SJSA1 (cell line): ENCODE results near the gene EMP3. TPM values are rescaled to one million over a fixed set of nuclear protein-coding genes. Genes with fewer than 3 reads are reported as not detected.
A peak's percentile ranks its signal among the peaks of the same experiment; 100 is the strongest.
"Not testable (repeated sequence)": the region's sequence is repeated elsewhere in the genome, so short reads cannot be mapped to it uniquely, and the experiment has no call there.

ENCODE experiments used
- DNase-seq, 2 experiments: peaks; one replicate each; pipeline ENCODE4 v3.0.0-alpha.2; 2015 to 2020; ENCODE audit warnings: low spot score in 2 of 2, low read depth in 1 of 2
- H3K27ac ChIP-seq: fragments of 250-450 bp; sonication (Bioruptor Pico); 2 replicates; pipeline ENCODE4 v1.5.1; 2020; ENCODE audit warnings: mild to moderate bottlenecking, moderate library complexity
- H3K27me3 ChIP-seq: fragments of 250-450 bp; sonication (Bioruptor Pico); replicated peaks from 2 replicates; pipeline ENCODE4 v1.5.1; 2020; ENCODE audit warnings: mild to moderate bottlenecking, moderate library complexity
- H3K36me3 ChIP-seq: fragments of 250-450 bp; sonication (Bioruptor Pico); 2 replicates; pipeline ENCODE4 v1.5.1; 2020; ENCODE audit warnings: mild to moderate bottlenecking
- H3K4me1 ChIP-seq: fragments of 250-450 bp; sonication (Bioruptor Pico); replicated peaks from 2 replicates; pipeline ENCODE4 v1.6.1; 2021; ENCODE audit warnings: mild to moderate bottlenecking
- H3K4me3 ChIP-seq: fragments of 250-450 bp; sonication (Bioruptor Pico); 2 replicates; pipeline ENCODE4 v1.5.1; 2020; ENCODE audit warnings: mild to moderate bottlenecking
- H3K9me3 ChIP-seq: fragments of 250-450 bp; sonication (Bioruptor Pico); replicated peaks from 2 replicates; pipeline ENCODE4 v1.5.1; 2020; ENCODE audit warnings: mild to moderate bottlenecking
- total RNA-seq: library from RNA; depleted of rRNA; stranded (reverse); fragments of >200 nt; shearing (Covaris generic); gene quantifications from 2 replicates; pipeline ENCODE4 v1.2.3, GENCODE V29; 2014; rRNA removed

Gene EMP3
- total RNA-seq, result 43.8 and 62.2 TPM in 2 replicates

- peaks cover 54% of the 10 kb centered on the region for H3K4me1 ChIP-seq
- DNase-seq, result peak; percentile 87 to 94
- peak within 1 kb of the TSS; percentile 49 for H3K4me3 ChIP-seq
- no peaks in the 10 kb centered on the region for H3K9me3 ChIP-seq
- no peaks in the 10 kb centered on the region for H3K27me3 ChIP-seq
- H3K27ac ChIP-seq, result peak within 1 kb of the TSS; percentile 94
- peaks cover 41% of the 10 kb centered on the region for H3K36me3 ChIP-seq
Measured at GRCh38 chr19:48325265-48325910, at the start of gene EMP3. Gene EMP3, plus strand, starts transcription at chr19:48325552. Its CDS starts 1,293 bp downstream, at chr19:48326845.

- Histone ChIP-seq H3K36me3 (no peaks in the 10 kb centered on the region), H3K4me1 (peaks cover 9% of the 10 kb centered on the region)
Measured at GRCh38 chr19:48279747-48280146, 45.6 kb upstream of the EMP3 start.

GRCh38 chr19:48283908-48284307, 41.4 kb upstream of the EMP3 start:
- H3K9me3 ChIP-seq, result peaks cover 6% of the 10 kb centered on the region; the same call in 1 of the 2 replicates
- H3K4me3 ChIP-seq, result no peak overlapping the region
- H3K4me1 ChIP-seq, result peaks cover 9% of the 10 kb centered on the region
- DNase-seq, result peak in 1 of 2 experiments; percentile 17
- peak overlapping the region; percentile 51 for H3K27ac ChIP-seq
- no peaks in the 10 kb centered on the region for H3K27me3 ChIP-seq
- H3K36me3 ChIP-seq, result no peaks in the 10 kb centered on the region

More at GRCh38 chr19:48279747-48280146, 45.6 kb upstream of the EMP3 start:
- no peak overlapping the region for H3K27ac ChIP-seq
- H3K27me3 ChIP-seq, result no peaks in the 10 kb centered on the region
- DNase-seq, result no peak
- H3K4me3 ChIP-seq, result no peak overlapping the region
- H3K9me3 ChIP-seq, result peaks cover 6% of the 10 kb centered on the region; the same call in 1 of the 2 replicates

- Histone ChIP-seq H3K9me3 (peaks cover 6% of the 10 kb centered on the region; the same call in 1 of the 2 replicates), H3K4me3 (no peak overlapping the region), H3K27ac (no peak overlapping the region), H3K36me3 (no peaks in the 10 kb centered on the region), H3K4me1 (peaks cover 9% of the 10 kb centered on the region), H3K27me3 (no peaks in the 10 kb centered on the region)
- DNase-seq, result no peak
Measured at GRCh38 chr19:48284896-48285295, 40.5 kb upstream of the EMP3 start.

GRCh38 chr19:48287748-48288147, 37.6 kb upstream of the EMP3 start:
- DNase-seq, result no peak
- H3K36me3 ChIP-seq, result no peaks in the 10 kb centered on the region
- H3K27me3 ChIP-seq, result no peaks in the 10 kb centered on the region
- H3K27ac ChIP-seq, result no peak overlapping the region
- H3K9me3 ChIP-seq, result peaks cover 6% of the 10 kb centered on the region; the same call in 1 of the 2 replicates
- H3K4me3 ChIP-seq, result no peak overlapping the region
- peaks cover 16% of the 10 kb centered on the region for H3K4me1 ChIP-seq

GRCh38 chr19:48290401-48290770, 35.0 kb upstream of the EMP3 start:
- H3K4me3 ChIP-seq, result no peak overlapping the region
- no peaks in the 10 kb centered on the region for H3K9me3 ChIP-seq
- H3K4me1 ChIP-seq, result peaks cover 11% of the 10 kb centered on the region
- H3K36me3 ChIP-seq, result no peaks in the 10 kb centered on the region
- no peak overlapping the region for H3K27ac ChIP-seq
- no peaks in the 10 kb centered on the region for H3K27me3 ChIP-seq
- DNase-seq, result peak; percentile 39 to 64

GRCh38 chr19:48290771-48291488, 34.4 kb upstream of the EMP3 start:
- peak; percentile 68 to 75 for DNase-seq
- no peaks in the 10 kb centered on the region for H3K9me3 ChIP-seq
- H3K4me3 ChIP-seq, result peak overlapping the region; percentile 29
- no peaks in the 10 kb centered on the region for H3K27me3 ChIP-seq
- no peak overlapping the region for H3K27ac ChIP-seq
- no peaks in the 10 kb centered on the region for H3K36me3 ChIP-seq
- peaks cover 11% of the 10 kb centered on the region for H3K4me1 ChIP-seq

- H3K27ac ChIP-seq, H3K27me3 ChIP-seq, DNase-seq, H3K36me3 ChIP-seq, H3K4me3 ChIP-seq, H3K9me3 ChIP-seq: not testable (repeated sequence)
- peaks cover 11% of the 10 kb centered on the region for H3K4me1 ChIP-seq
Measured at GRCh38 chr19:48291489-48291815, 33.9 kb upstream of the EMP3 start.

GRCh38 chr19:48292798-48293197, 32.6 kb upstream of the EMP3 start:
- DNase-seq, result peak; percentile 17 to 65
- Histone ChIP-seq H3K36me3 (no peaks in the 10 kb centered on the region), H3K4me1 (peaks cover 11% of the 10 kb centered on the region), H3K27me3 (no peaks in the 10 kb centered on the region), H3K9me3 (no peaks in the 10 kb centered on the region), H3K4me3 (no peak overlapping the region), H3K27ac (no peak overlapping the region)

- Histone ChIP-seq H3K9me3 (no peaks in the 10 kb centered on the region), H3K27ac (no peak overlapping the region), H3K4me3 (no peak overlapping the region), H3K36me3 (no peaks in the 10 kb centered on the region), H3K27me3 (no peaks in the 10 kb centered on the region), H3K4me1 (peaks cover 11% of the 10 kb centered on the region)
- no peak for DNase-seq
Measured at GRCh38 chr19:48295458-48295857, 29.9 kb upstream of the EMP3 start.

GRCh38 chr19:48296963-48297734, 28.2 kb upstream of the EMP3 start:
- H3K27ac ChIP-seq, result no peak overlapping the region
- no peaks in the 10 kb centered on the region for H3K9me3 ChIP-seq
- H3K27me3 ChIP-seq, result no peaks in the 10 kb centered on the region
- no peak for DNase-seq
- H3K4me1 ChIP-seq, result peaks cover 6% of the 10 kb centered on the region
- no peaks in the 10 kb centered on the region for H3K36me3 ChIP-seq
- no peak overlapping the region for H3K4me3 ChIP-seq

- Histone ChIP-seq H3K4me3 (no peak overlapping the region), H3K27me3 (no peaks in the 10 kb centered on the region)
Measured at GRCh38 chr19:48297975-48298374, 27.4 kb upstream of the EMP3 start.

GRCh38 chr19:48301886-48302599, 23.3 kb upstream of the EMP3 start:
- Histone ChIP-seq H3K4me3 (no peak overlapping the region), H3K9me3 (no peaks in the 10 kb centered on the region), H3K27ac (no peak overlapping the region), H3K27me3 (no peaks in the 10 kb centered on the region; the same call in 1 of the 2 replicates), H3K4me1 (no peaks in the 10 kb centered on the region), H3K36me3 (no peaks in the 10 kb centered on the region)
- no peak for DNase-seq

More at GRCh38 chr19:48297975-48298374, 27.4 kb upstream of the EMP3 start:
- Histone ChIP-seq H3K36me3 (no peaks in the 10 kb centered on the region), H3K9me3 (no peaks in the 10 kb centered on the region), H3K4me1 (peaks cover 1% of the 10 kb centered on the region; the same call in 1 of the 2 replicates), H3K27ac (no peak overlapping the region)
- DNase-seq, result no peak
